ENCODE results near the gene TMEM255B. TPM values are rescaled to one million over a fixed set of nuclear protein-coding genes. Genes with fewer than 3 reads are reported as not detected.

Gene TMEM255B
- total RNA-seq, 4 donors from 2014 or later = 1.8 to 17.3 (median 3.5) TPM; not detected in 1

DNA sequence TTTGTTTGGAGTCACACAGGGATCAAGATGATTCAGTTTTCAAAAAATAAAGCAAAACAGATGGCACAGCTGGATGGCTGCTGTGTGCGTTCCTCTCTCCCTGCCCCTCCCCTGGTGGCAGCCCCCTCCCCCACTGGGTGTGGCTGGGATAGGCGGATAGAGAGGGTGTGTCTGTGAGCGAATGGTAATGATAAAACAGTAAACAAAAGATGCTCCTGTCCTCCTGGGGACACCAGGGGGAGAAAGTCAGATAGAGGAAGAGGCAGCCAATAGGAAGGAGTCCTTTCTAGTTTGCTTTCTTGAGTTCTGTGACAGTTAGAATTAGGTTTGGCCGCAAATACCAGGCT is 6.5 kb downstream of the TMEM255B start:
- peak in 2 of 3 donors; percentile 11 to 21 for DNase-seq
- Histone ChIP-seq H3K27me3 (no peaks in the 10 kb centered on the region), H3K9me3 (no peaks in the 10 kb centered on the region), H3K36me3 (no peaks in the 10 kb centered on the region), H3K4me1 (no peaks in the 10 kb centered on the region), H3K4me3 (no peak overlapping the region), H3K27ac (no peak overlapping the region)
- no peak for TF ChIP-seq POLR2A (IDR thresholded peaks at IDR 0.05)
- TF ChIP-seq CTCF (IDR thresholded peaks at IDR 0.05) = no peak

GRCh38 chr13:113766035-113766800 is 7.2 kb downstream of the TMEM255B start:
- no peak overlapping the region for H3K27ac ChIP-seq
- no peaks in the 10 kb centered on the region for H3K4me1 ChIP-seq
- no peaks in the 10 kb centered on the region for H3K27me3 ChIP-seq
- no peak overlapping the region for H3K4me3 ChIP-seq
- peak in 2 of 3 donors; percentile 28 to 33 for DNase-seq
- TF ChIP-seq POLR2A (IDR thresholded peaks at IDR 0.05) = no peak
- TF ChIP-seq CTCF (IDR thresholded peaks at IDR 0.05) = no peak
- H3K36me3 ChIP-seq = no peaks in the 10 kb centered on the region
- H3K9me3 ChIP-seq = no peaks in the 10 kb centered on the region

GRCh38 chr13:113767366-113767765 is 8.3 kb downstream of the TMEM255B start:
- DNase-seq = peak in 1 of 3 donors; percentile 2
- no peak overlapping the region for H3K27ac ChIP-seq
- no peak for TF ChIP-seq CTCF (IDR thresholded peaks at IDR 0.05)
- TF ChIP-seq POLR2A (IDR thresholded peaks at IDR 0.05) = no peak
- no peaks in the 10 kb centered on the region for H3K4me1 ChIP-seq
- H3K9me3 ChIP-seq = no peaks in the 10 kb centered on the region
- H3K4me3 ChIP-seq = no peak overlapping the region
- H3K27me3 ChIP-seq = no peaks in the 10 kb centered on the region
- H3K36me3 ChIP-seq = no peaks in the 10 kb centered on the region

DNA sequence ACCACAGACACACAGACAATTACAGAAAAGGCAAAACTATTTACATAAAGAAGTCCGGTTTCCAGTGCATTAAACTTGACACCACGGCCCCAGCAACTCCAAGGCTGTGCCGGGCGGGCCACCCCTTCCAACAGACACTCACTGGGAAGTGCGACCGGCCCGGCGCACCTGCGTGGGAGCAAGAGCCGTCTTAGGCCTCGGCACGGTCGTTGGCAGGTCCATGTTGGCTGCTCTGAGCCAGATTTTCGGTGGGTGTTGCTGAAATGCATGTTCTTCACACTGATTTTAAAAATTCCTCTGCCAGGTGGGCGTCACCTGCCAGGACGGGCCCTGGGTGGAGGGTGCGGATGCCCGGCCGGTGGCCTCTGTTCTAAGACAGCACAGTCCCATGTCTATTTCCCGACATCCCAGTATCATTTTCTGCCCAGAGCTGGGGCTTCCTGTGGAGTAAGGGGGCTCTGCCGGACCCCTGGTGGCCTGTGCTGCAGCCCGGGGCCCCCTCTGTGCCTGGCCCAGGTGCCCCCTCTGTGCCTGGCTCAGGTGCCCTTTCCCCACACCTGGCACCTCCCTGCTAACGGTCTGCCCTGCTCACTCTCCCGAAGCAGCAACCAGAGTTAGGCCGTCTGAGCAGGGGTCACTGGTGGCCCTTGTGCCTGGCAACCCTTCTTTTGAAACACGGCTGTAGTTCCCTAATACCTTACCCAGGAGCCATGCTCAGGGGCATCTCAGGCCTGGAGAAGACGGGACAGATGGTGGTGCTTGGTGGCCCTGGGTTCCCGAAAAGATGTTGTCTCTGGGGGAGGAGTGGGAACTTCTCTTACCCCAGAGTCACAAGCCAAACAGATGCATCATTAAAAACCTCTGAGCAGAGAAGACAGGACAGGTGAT is 9.2 kb downstream of the TMEM255B start:
- peak in 2 of 3 donors; percentile 22 to 32 for DNase-seq

GRCh38 chr13:113769106-113769505 is 10.1 kb downstream of the TMEM255B start:
- peak in 2 of 3 donors; percentile 9 to 29 for DNase-seq
- no peaks in the 10 kb centered on the region for H3K27me3 ChIP-seq
- no peak overlapping the region for H3K27ac ChIP-seq
- H3K4me1 ChIP-seq = no peaks in the 10 kb centered on the region
- H3K4me3 ChIP-seq = no peak overlapping the region
- TF ChIP-seq POLR2A (IDR thresholded peaks at IDR 0.05) (no peak), CTCF (IDR thresholded peaks at IDR 0.05) (no peak)
- no peaks in the 10 kb centered on the region for H3K9me3 ChIP-seq
- H3K36me3 ChIP-seq = no peaks in the 10 kb centered on the region

More for the DNA sequence above, 9.2 kb downstream of the TMEM255B start:
- no peaks in the 10 kb centered on the region for H3K27me3 ChIP-seq
- H3K4me3 ChIP-seq = no peak overlapping the region
- TF ChIP-seq CTCF (IDR thresholded peaks at IDR 0.05) = no peak
- no peak for TF ChIP-seq POLR2A (IDR thresholded peaks at IDR 0.05)
- H3K36me3 ChIP-seq = no peaks in the 10 kb centered on the region
- H3K4me1 ChIP-seq = no peaks in the 10 kb centered on the region
- H3K27ac ChIP-seq = no peak overlapping the region
- no peaks in the 10 kb centered on the region for H3K9me3 ChIP-seq

Data from Peyer's patch (tissue), 4 donors.